ENCODE results near the gene ADAP1. TPM values are rescaled to one million over a fixed set of nuclear protein-coding genes. Genes with fewer than 3 reads are reported as not detected.
"Not testable (repeated sequence)": the region's sequence is repeated elsewhere in the genome, so short reads cannot be mapped to it uniquely, and the experiment has no call there.

Gene ADAP1
- total RNA-seq (2014; rRNA removed) (31.2 and 36.4 TPM in 2 replicates), Bru-seq, nascent RNA (percentile 46 among the genes with signal in this experiment), BruChase-seq, experiment 1, labeled RNA remaining after a 6-hour chase (percentile 59 among the genes with signal in this experiment), BruChase-seq, experiment 2, labeled RNA remaining after a 2-hour chase (percentile 51 among the genes with signal in this experiment)
- long read RNA-seq, transcript ADAP1-201 (11 exons, 2,363 nt): major isoform, 8 of 20 reads
- long read RNA-seq, partial matches to known transcripts: 3 of 20 reads
- long read RNA-seq, other reads (novel, unspliced or antisense): 7 of 20 reads

GRCh38 chr7:954330-955238 lies at the start of gene ADAP1:
Gene ADAP1, minus strand, starts transcription at chr7:954680. Its CDS starts 203 bp downstream, at chr7:954477.
- intact Hi-C loops (cut with micrococcal nuclease): no loop called here
- Histone ChIP-seq H3K27me3 (ENCODE audit: low read length) (no peaks in the 10 kb centered on the region), H2AFZ (ENCODE audit: low read length) (peak within 1 kb of the TSS; percentile 50), H3K27ac (ENCODE audit: low read length) (no peak within 1 kb of the TSS), H3K9ac (ENCODE audit: low read length) (no peak within 1 kb of the TSS), H4K20me1 (ENCODE audit: low read length) (no peaks in the 10 kb centered on the region), H3K4me2 (ENCODE audit: low read length) (peak within 1 kb of the TSS; percentile 85), H3K4me3 (ENCODE audit: low read length) (peak within 1 kb of the TSS; percentile 74), H3K4me1 (ENCODE audit: insufficient read depth, low read length) (peaks cover 12% of the 10 kb centered on the region), H3K36me3 (ENCODE audit: low read depth, low read length) (no peaks in the 10 kb centered on the region), H3K79me2 (ENCODE audit: low read length) (peaks cover 12% of the 10 kb centered on the region; the same call in 1 of the 2 replicates), H3K9me3 (ENCODE audit: low read length) (no peaks in the 10 kb centered on the region), H3K9me2 (replicated peaks; ENCODE audit: low read length) (no peaks in the 10 kb centered on the region), H3F3A (ENCODE audit: low read length, unreplicated experiment) (no peaks in the 10 kb centered on the region)
- DNase-seq (peak; percentile 62), ATAC-seq (peak; percentile 56)
- POLR2A ChIA-PET (ENCODE audit: unreplicated experiment): no interaction called here
- no peak for TF ChIP-seq CTCF (conservative IDR thresholded peaks at IDR 0.05; ENCODE audit: low read depth, low read length)
- TF ChIP-seq EZH2phosphoT487 (IDR thresholded peaks at IDR 0.05; ENCODE audit: borderline replicate concordance, low read length): no peak
- no peak for TF ChIP-seq EZH2 (IDR thresholded peaks at IDR 0.05; ENCODE audit: low read length, unreplicated experiment)
- CTCF ChIA-PET: interaction anchor here (0.6 kb wide), 1 partner anchor 46 kb away, joined by 3 read pairs; no protein-coding TSS in a partner anchor
- no TSS peak for BruUV-seq (replicated peaks)

- H3K4me3 ChIP-seq (ENCODE audit: low read length); H4K20me1 ChIP-seq (ENCODE audit: low read length); H3K36me3 ChIP-seq (ENCODE audit: low read depth, low read length); H3K9me3 ChIP-seq (ENCODE audit: low read length); H2AFZ ChIP-seq (ENCODE audit: low read length); H3K9ac ChIP-seq (ENCODE audit: low read length); H3K27me3 ChIP-seq (ENCODE audit: low read length); intact Hi-C loops (cut with micrococcal nuclease); ATAC-seq; H3K4me1 ChIP-seq (ENCODE audit: insufficient read depth, low read length); BruUV-seq (replicated peaks); DNase-seq; CTCF ChIA-PET; H3K27ac ChIP-seq (ENCODE audit: low read length); H3F3A ChIP-seq (ENCODE audit: low read length, unreplicated experiment); POLR2A ChIA-PET (ENCODE audit: unreplicated experiment); H3K79me2 ChIP-seq (ENCODE audit: low read length); H3K4me2 ChIP-seq (ENCODE audit: low read length); H3K9me2 ChIP-seq (replicated peaks; ENCODE audit: low read length): not testable (repeated sequence)
Measured at GRCh38 chr7:1002445-1002844, 48.0 kb upstream of the ADAP1 start.

GRCh38 chr7:1002026-1002425 lies 47.5 kb upstream of the ADAP1 start:
- H3K9ac ChIP-seq (ENCODE audit: low read length); DNase-seq; H3K4me1 ChIP-seq (ENCODE audit: insufficient read depth, low read length); CTCF ChIA-PET; POLR2A ChIA-PET (ENCODE audit: unreplicated experiment); intact Hi-C loops (cut with micrococcal nuclease); H3K36me3 ChIP-seq (ENCODE audit: low read depth, low read length); H3F3A ChIP-seq (ENCODE audit: low read length, unreplicated experiment); H3K79me2 ChIP-seq (ENCODE audit: low read length); H3K27ac ChIP-seq (ENCODE audit: low read length); H3K9me3 ChIP-seq (ENCODE audit: low read length); H3K9me2 ChIP-seq (replicated peaks; ENCODE audit: low read length); H3K4me2 ChIP-seq (ENCODE audit: low read length); H3K4me3 ChIP-seq (ENCODE audit: low read length); ATAC-seq; H3K27me3 ChIP-seq (ENCODE audit: low read length); BruUV-seq (replicated peaks); H2AFZ ChIP-seq (ENCODE audit: low read length); H4K20me1 ChIP-seq (ENCODE audit: low read length): not testable (repeated sequence)

GRCh38 chr7:1001069-1001770 lies 46.7 kb upstream of the ADAP1 start:
- POLR2A ChIA-PET (ENCODE audit: unreplicated experiment); H3K4me1 ChIP-seq (ENCODE audit: insufficient read depth, low read length); BruUV-seq (replicated peaks); DNase-seq; H3K9me3 ChIP-seq (ENCODE audit: low read length); H3K27ac ChIP-seq (ENCODE audit: low read length); H3F3A ChIP-seq (ENCODE audit: low read length, unreplicated experiment); H3K9ac ChIP-seq (ENCODE audit: low read length); intact Hi-C loops (cut with micrococcal nuclease); H4K20me1 ChIP-seq (ENCODE audit: low read length); H3K27me3 ChIP-seq (ENCODE audit: low read length); H2AFZ ChIP-seq (ENCODE audit: low read length); CTCF ChIA-PET; H3K4me2 ChIP-seq (ENCODE audit: low read length); H3K4me3 ChIP-seq (ENCODE audit: low read length); H3K9me2 ChIP-seq (replicated peaks; ENCODE audit: low read length); H3K36me3 ChIP-seq (ENCODE audit: low read depth, low read length); H3K79me2 ChIP-seq (ENCODE audit: low read length): not testable (repeated sequence)
- peak; percentile 55 for ATAC-seq

All from PC-3 (cell line).